ENCODE measurements around the gene PPL.

- TF ChIP-seq CTCF (IDR thresholded peaks at IDR 0.05) (no peak), POLR2A (IDR thresholded peaks at IDR 0.05) (no peak)
These were observed 41.6 kb downstream of the PPL start for GRCh38 chr16:4895366-4895765.
